ENCODE results near the gene TENM3. TPM values are rescaled to one million over a fixed set of nuclear protein-coding genes. Genes with fewer than 3 reads are reported as not detected.

TENM3 gene
- total and polyA plus RNA-seq, 2 of the 8 experiments (the other 6 are each of a cell fraction or from before 2014, with no cell fraction given), result 36.9 to 69.3 TPM

DNA sequence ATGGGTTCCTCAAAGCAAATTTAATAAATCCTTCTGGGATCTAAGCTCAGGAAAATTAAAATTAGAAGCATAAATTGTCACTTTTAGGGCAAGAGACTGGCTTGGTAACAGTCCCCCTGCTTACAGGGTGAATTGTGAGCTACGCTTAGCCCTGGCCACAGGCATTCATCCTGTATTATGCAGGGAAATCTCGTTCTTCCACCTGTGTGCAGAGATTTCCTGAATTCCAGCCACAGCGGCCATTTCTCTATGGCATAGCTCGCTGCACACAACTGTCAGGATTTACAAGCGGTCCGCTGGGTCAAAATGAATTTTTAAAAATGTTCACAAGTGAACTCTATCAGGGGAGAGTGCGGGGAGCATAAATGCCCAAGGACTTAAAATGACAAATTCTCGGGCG, 562.1 kb downstream of the TENM3 start:
- Histone ChIP-seq H3K23me2 (ENCODE audit: low read depth, low read length) (peaks cover 18% of the 10 kb centered on the region), H3K23ac (ENCODE audit: insufficient read length) (no peak overlapping the region), H2AFZ (ENCODE audit: low read length) (no peak overlapping the region), H2BK120ac (replicated peaks; ENCODE audit: low read depth, low read length) (no peak overlapping the region), H2BK5ac (ENCODE audit: low read depth, low read length) (no peak overlapping the region), H3K9ac (replicated peaks in 1 of 4; ENCODE audit: extremely low read depth in 1 of 4, low read depth in 3 of 4, low read length in 3 of 4) (no peak overlapping the region), H4K8ac (ENCODE audit: extremely low read depth, insufficient read depth, low read length) (no peak overlapping the region), H3K4me2 (ENCODE audit: insufficient read depth in 1 of 2, low read depth in 2 of 2, low read length in 2 of 2) (no peak overlapping the region; a peak in 1 of 4 replicates), H3K18ac (ENCODE audit: extremely low read depth, low read length) (no peak overlapping the region), H2BK20ac (ENCODE audit: low read length) (no peak overlapping the region), H2BK15ac (ENCODE audit: low read length) (no peak overlapping the region), H4K91ac (replicated peaks; ENCODE audit: insufficient read length, low read length) (no peak overlapping the region), H3K9me3 (ENCODE audit: insufficient read depth in 2 of 2, low read depth in 1 of 2, low read length in 1 of 2) (peaks cover 0 to 5% of the 10 kb centered on the region in 2 experiments; a peak in 1 of 4 replicates), H4K20me1 (replicated peaks in 1 of 2; ENCODE audit: control insufficient read depth in 1 of 2, insufficient read depth in 2 of 2, low read length in 2 of 2) (peaks cover 0 to 12% of the 10 kb centered on the region in 2 experiments), H2BK12ac (ENCODE audit: low read depth, low read length) (no peak overlapping the region), H3K79me2 (ENCODE audit: control insufficient read depth in 1 of 2, insufficient read depth in 2 of 2, low read length in 2 of 2) (no peaks in the 10 kb centered on the region), H3K4me3 (ENCODE audit: extremely low read depth in 1 of 4, insufficient read depth in 2 of 4, low read depth in 3 of 4, low read length in 4 of 4) (no peak overlapping the region), H3K14ac (ENCODE audit: insufficient read length) (no peak overlapping the region), H3K36me3 (ENCODE audit: control insufficient read depth in 2 of 4, insufficient read depth in 4 of 4, low read length in 3 of 4) (peaks cover 0 to 5% (median 2%) of the 10 kb centered on the region in 4 experiments; a peak in 4 of 8 replicates), H2AK5ac (ENCODE audit: low read depth, low read length) (no peak overlapping the region), H4K5ac (ENCODE audit: insufficient read length, low read depth, low read length) (no peak overlapping the region), H3K56ac (replicated peaks; ENCODE audit: insufficient read length, low read depth, low read length) (no peak overlapping the region), H3K79me1 (ENCODE audit: low read depth, low read length) (peaks cover 2% of the 10 kb centered on the region; the same call in 1 of the 2 replicates), H3K4ac (replicated peaks; ENCODE audit: insufficient read length, low read depth, low read length) (no peak overlapping the region), H3K27ac (ENCODE audit: low read depth, low read length) (no peak overlapping the region), H3K4me1 (replicated peaks in 1 of 4; ENCODE audit: control insufficient read depth in 3 of 4, insufficient read depth in 4 of 4, low read length in 3 of 4) (peaks cover 0 to 10% (median 1%) of the 10 kb centered on the region in 4 experiments; a peak in 5 of 7 replicates), H3K27me3 (replicated peaks in 1 of 4; ENCODE audit: control insufficient read depth in 3 of 4, extremely low read depth in 1 of 4, insufficient read depth in 3 of 4, low read length in 3 of 4) (peaks cover 0 to 9% (median 5%) of the 10 kb centered on the region in 4 experiments; a peak in 6 of 7 replicates)
- FAIRE-seq (no peak), DNase-seq (ENCODE audit: low read depth in 1 of 2, low spot score in 2 of 2) (no peak)
- ChIA-PET CTCF (ENCODE audit: partially characterized antibody) (interaction anchor here (0.6 to 1.8 kb wide), 10 partner anchors 9 to 1285 kb away, joined by 3 to 6 read pairs (median 3); no protein-coding TSS in a partner anchor), POLR2A (ENCODE audit: partially characterized antibody) (no interaction called here)
- 93% methylated on average over 9 of the region's 9 CpGs; no CpG with 5 or more reads in 1 of the 2 experiments for WGBS, 2 experiments (ENCODE audit: extremely low coverage in 1 of 2, insufficient coverage in 1 of 2, insufficient read length in 1 of 2, insufficient replicate concordance in 2 of 2, low coverage in 1 of 2, low lambda C conversion rate in 2 of 2, missing lambda C conversion rate in 1 of 2)
- TF ChIP-seq RFX5 (IDR thresholded peaks at IDR 0.05; ENCODE audit: borderline replicate concordance, low read depth, low read length) (no peak), GABPA (IDR thresholded peaks at IDR 0.05; ENCODE audit: borderline replicate concordance, insufficient read depth, low read length) (no peak), SP1 (IDR thresholded peaks at IDR 0.05; ENCODE audit: low read depth, low read length) (no peak), EP300 (IDR thresholded peaks at IDR 0.05; ENCODE audit: borderline replicate concordance in 1 of 2, low read depth in 2 of 2, low read length in 2 of 2) (no peak), RBBP5 (IDR thresholded peaks at IDR 0.05; ENCODE audit: borderline replicate concordance, low read depth, low read length) (no peak), MAFK (IDR thresholded peaks at IDR 0.05; ENCODE audit: low read depth, low read length) (no peak), SUZ12 (IDR thresholded peaks at IDR 0.05; ENCODE audit: low read length) (no peak), HDAC2 (IDR thresholded peaks at IDR 0.05; ENCODE audit: borderline replicate concordance in 1 of 2, low read depth in 2 of 2, low read length in 2 of 2) (no peak), RAD21 (IDR thresholded peaks at IDR 0.05 in 1 of 2, conservative IDR thresholded peaks at IDR 0.05 in 1 of 2; ENCODE audit: low read depth in 2 of 2, low read length in 2 of 2) (no peak), POLR2AphosphoS5 (IDR thresholded peaks at IDR 0.05; ENCODE audit: low read depth, low read length) (no peak)
